Inferior parietal cortex (tissue), 1 donor: ENCODE results near the gene GPAT2.
"Not testable (repeated sequence)": the region's sequence is repeated elsewhere in the genome, so short reads cannot be mapped to it uniquely, and the experiment has no call there.

Source experiments
- DNase-seq: peaks from one replicate; pipeline ENCODE4 v3.0.0-alpha.2; 2016; ENCODE audit errors: extremely low spot score

The GPAT2 gene, protein sequence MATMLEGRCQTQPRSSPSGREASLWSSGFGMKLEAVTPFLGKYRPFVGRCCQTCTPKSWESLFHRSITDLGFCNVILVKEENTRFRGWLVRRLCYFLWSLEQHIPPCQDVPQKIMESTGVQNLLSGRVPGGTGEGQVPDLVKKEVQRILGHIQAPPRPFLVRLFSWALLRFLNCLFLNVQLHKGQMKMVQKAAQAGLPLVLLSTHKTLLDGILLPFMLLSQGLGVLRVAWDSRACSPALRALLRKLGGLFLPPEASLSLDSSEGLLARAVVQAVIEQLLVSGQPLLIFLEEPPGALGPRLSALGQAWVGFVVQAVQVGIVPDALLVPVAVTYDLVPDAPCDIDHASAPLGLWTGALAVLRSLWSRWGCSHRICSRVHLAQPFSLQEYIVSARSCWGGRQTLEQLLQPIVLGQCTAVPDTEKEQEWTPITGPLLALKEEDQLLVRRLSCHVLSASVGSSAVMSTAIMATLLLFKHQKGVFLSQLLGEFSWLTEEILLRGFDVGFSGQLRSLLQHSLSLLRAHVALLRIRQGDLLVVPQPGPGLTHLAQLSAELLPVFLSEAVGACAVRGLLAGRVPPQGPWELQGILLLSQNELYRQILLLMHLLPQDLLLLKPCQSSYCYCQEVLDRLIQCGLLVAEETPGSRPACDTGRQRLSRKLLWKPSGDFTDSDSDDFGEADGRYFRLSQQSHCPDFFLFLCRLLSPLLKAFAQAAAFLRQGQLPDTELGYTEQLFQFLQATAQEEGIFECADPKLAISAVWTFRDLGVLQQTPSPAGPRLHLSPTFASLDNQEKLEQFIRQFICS

DNA sequence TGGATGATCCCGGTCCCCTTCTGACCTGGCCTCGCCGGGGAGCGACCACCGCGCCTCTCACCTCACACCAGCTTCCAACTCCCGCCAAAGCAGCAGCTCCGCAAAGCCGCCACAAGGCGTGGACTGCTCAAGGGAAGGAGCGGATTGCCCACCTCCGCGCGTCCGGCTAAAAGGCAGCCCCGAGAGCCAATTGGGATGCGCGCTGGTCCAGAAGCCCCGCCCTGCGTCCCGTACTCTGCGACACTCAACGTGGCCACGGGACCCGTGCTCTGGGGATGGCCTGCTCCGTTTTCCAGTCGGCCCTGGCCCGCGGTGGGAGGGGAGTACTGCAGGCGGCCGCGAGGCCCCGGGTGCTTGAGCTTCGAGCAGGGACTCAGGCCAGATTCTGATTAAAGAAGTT is at the start of gene GPAT2:
GPAT2 (minus strand) TSS at position 125 of the 400 bp plus-strand sequence. CDS start 2,557 bp downstream, outside the sequence.
- not testable (repeated sequence) for DNase-seq

DNA sequence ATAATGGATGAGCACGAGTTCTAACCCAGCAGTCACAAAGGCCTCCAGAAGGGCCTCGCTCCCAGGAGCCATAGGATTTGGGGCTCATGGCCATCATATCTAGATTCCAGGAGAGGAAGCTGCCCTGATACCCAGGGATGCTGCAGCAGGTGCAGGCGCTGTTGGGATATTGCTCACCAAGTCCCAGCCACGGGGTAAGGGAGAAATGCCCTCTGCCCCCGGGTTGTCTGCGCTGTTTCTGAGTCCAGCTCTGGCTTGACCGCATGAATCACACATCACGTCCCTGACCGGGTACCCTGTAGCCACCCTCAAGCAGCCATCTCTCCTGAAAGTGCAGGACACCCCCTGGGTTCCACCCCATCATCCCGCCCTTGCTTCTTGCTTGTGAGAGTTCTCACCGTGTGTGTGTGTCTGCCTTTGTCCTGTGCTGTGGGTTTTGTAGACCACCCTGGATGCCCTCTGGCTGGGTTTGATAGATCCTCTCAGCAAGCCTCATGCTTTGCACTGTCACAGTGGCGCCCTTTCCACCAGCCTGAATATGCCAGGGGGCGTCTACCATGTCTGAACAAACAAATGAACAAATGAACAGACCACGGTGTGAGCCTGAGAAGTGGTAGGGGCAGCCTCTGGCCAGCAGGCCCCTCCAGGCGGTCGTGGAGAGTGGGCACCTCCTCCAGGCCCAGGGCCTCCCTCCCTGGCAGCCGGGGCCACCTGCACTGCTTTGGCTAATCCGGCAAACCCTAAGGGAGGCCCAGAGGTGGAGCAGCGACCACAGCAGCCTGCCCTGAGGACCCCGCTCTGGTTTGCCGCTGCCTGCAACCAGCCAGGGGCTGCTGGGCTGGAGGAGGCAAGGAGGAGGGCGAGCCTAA is 49.5 kb upstream of the GPAT2 start:
- no peak for DNase-seq

DNA sequence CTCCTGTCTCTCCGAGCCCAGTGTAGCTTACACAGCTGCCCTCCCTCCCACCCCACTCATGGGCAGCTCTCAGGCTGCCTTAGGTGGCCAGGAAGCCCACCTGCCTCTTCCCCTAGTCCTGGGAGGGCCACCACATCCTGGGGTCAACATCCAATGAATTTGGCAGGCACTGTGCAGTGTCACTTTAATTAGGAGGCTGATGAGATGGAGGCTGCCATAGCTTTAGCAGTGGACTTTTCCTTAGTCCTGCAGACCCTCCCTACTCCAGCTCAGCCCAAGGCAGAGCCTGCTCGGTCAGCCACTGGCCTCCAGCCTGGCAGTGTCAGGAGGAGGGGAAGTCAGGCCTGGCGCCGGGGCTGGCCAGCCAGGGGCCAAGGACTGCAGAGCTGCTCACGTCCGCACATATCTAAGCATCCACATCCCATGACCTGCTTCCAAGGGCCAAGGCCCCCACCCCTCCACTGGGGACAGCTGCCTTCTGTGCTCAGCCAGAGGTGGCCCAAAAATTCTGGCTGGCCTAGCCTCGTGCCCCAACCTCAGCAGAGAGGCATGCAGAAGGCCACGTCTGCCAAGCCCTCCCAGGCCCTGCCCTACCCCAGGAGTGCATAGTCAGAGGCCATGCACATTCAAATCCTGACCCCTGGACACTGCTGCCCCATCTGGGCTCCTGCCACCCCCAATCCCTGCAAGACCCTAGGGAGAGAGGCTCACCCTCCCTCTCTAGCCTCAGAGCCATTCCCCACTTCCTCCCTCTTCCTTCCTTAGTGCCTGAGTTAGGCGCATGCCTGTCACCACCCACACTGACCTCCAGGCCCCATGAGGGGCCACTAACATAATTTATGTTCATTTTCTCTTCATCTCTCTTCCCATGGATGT is 48.6 kb upstream of the GPAT2 start:
- DNase-seq: no peak

DNA sequence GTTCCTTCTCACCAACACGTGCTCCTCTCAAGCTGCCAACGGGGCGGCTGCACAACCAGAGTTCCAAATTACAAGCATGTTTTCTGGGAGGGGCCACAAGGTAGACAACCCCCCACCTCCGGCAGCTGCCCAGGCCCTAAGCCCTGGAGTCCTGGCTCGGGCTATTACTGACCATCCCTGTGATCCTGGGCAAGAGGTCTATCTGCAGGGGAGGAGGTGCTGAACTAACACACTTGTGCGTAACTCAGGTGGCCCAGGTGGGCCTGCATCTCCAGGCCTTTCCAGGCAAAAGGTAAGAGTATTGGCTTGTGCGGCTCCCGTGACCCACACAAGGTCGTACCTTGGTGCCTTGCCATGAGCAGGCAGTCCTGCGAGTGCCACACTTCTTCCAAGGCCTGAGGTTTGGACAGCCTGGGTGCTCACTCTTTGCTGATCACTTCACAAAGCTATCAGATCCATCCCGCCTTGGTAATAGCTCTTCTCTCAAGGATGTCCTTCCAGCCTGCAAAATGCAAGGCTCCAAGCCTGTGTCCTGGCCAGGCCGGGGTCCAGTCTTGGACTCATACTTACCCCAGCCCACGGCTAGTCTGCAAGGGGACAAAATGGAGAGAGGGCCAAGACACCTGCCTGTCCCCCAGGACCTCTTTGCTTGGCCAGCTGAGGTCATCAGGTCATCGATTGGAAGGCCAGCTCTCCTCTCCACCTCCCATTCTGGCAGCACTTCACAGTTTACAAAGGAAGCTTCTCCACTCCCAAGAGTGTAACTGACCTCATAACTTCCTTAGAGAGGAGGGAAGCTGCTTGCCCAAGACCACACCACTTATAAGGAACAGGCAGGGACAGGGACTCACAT is 47.7 kb upstream of the GPAT2 start:
- no peak for DNase-seq

DNA sequence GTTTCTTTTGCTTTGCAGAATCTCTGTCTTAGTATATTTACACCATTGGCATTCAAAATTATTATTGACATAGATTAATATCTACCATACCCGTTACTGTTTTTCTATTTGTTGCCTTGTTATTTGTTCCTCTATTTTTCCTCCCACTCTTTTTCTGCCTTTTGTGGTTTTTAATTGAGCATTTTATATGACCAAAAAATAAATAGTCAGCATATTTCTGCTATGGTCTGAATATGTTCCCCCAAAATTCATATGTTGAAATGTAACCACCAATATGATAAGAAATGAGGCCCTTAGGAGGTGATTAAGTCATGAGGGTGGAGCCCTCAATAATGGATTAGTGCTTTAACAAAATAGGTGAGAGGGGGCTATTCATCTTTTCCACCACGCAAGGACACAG is 46.3 kb upstream of the GPAT2 start:
- no peak for DNase-seq

DNA sequence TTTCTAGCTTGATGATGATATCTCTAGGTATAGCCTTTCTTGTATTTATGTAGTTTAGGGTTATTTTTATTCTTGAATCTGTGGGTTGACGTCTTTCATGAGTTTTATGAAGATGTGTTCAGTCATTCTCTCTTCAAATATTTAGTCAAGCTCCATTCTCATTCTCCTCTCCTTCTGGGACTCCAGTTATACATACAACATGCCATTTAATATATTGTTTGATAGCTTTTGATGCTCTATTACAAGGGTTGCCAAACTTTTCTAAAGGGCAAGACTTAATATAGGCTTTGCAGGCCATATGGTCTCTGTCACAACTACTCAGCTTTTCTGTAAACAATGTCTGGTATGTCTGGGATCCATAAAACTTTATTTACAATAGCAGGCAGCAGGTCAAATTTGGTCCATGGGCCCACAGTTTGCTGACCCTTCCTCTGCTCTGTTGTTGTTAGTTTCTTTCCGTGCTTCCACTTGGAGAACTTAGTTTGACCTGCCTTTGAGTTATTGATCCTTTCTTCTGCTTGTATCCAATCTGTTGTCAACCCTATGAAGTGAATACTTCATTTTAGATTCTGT is 40.6 kb upstream of the GPAT2 start:
- DNase-seq: no peak

DNA sequence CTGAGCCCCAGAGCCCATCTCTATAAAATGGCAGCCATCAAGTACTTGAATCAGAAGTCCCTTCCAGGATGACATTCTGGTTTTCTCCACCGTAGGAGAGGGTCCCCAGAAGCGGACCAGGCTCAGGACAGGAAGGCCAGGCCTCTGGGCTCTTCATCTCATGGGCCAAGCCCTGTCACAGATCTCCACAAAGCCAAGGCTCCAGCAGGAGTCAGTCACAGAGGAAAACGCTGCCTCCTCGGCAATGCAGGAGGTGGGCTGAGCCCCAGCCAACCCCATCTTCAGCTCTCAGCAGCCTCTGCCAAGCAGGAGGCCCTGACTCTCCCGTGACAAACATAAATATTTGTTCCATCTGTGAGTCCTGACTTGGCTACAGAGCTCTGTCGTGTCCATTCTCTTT is 39.4 kb upstream of the GPAT2 start:
- DNase-seq: no peak

DNA sequence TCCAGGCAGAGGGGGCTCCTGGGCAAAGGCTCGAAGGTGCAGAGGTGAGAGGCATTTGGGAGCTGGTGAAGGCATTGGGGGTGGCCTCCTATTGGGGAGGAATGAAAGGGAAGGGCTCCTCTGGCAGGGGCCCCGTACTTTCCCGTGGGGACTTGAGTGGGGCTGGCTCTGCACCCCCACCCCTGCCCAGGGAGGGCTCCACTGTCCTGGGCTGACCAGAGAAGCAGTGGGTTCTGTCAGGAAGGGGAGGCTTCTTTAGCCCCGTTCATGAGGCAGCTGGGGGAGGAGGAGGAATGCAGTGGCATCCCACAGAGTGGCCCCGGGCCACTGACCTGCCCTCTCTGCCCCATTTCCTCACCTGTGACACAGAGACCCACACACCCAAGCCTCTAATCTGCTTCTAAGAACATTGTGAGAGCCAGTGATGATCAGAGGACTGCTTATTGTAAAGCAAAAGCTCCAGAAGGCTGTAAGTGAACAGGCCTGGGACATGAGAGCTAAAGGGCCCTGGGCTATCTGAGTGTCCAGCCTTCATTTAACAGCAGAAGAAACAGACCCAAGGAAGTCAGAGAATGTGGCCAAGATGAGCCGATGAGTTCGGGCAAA is 38.6 kb upstream of the GPAT2 start:
- DNase-seq: no peak

DNA sequence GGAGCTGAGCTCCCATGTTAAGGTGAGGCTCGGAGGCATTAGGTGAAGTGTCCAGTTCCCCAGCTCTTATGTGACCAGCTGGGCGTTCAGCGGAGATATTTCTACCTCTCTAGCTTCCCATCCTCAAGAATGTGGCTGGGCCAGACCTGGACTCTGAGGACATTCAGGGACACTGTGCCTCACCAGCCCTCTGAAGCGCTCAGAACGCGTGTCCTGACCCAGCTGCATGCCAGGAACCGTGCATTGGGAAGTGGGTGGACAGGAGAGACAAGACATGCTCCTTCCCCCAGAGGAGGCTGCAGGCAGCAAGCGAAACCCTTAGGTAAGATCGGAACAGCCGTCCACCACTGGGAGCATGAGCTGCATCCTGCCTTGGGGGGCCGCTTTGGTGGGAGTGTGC is 38.0 kb upstream of the GPAT2 start:
- DNase-seq: no peak

DNA sequence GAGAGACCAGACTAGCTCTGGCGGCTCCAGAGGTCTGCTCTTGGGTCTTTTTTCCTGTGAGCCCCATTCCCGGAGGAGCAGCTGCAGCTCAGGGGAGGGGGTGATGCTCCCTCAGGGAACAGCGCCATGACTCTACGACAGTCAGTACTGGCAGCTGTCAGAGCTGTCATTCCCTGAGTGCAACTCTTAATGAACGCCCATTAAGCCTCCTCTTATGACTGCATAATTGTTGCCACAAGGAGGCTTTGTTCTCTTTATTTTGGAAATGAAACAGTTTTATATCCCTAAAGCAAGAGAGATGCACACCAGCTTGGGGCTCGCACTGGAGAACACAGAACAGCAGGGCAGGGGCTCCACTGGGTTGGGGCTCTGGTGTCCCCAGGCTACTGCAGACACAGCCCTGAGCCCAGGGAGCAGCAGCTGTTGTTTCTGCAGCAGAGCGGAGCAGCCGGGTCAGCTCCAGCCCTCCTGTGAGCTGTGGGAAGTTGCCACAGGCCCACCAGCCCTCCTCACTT is 37.3 kb upstream of the GPAT2 start:
- peak; percentile 34 for DNase-seq

DNA sequence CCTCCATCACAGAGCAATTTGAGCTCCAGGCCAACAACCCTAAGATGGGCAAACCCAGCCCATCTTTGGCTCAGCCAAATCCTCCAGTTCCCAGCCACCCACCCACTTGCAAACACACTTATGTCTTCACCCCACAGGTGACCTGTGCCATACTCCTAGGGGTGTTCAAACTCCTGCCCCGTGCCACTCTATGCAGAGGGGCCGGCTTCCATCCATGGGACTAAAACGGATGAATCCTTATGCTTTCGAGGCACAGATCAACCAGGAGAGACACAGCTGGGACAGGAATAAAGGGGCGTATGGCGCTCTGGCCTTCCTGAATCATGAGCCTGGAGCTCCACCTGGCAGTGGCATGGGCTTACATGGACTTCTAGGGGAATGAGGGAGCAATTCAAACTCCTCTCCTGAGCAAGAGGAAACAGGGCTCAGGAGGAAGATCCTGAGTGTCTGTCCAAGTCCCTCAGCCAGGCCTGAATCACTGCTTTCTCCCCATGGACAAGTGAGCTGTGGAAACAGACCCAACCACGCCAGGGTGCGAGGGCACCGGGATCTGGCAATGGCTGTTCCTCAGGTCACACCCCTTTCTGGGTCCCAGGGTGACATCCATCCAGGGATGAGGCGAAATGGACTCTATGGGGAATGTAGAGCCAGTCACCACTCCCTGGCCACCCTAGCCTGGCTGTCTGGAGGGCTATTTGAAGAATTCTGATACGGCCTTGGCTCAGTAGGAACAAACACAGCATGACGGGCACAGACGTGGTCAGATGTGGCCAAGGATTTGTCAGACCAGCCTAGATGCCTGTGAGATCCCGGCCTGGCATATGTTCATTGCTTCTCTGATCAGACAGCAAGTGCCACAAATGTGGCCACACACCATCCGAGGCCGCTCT is 36.6 kb upstream of the GPAT2 start:
- not testable (repeated sequence) for DNase-seq

DNA sequence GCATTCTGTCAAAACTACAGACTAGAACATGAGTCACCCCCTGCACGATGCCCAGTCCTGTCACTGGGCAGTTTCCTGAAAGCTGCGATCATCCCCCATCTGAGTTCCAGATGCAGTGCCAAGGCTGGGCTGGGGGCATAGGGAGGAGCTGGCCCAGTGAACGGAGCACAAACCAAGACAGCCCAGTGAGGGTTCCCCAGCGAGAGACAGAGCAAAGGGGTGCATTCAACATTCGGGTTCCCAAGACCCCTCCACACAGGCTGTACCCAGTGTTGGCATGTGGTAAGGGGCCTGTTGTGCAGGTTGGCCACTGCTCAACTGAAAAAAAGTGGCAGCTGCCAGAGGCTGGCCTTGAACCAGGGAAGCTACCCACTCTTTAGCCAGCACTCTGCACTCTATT is 35.6 kb upstream of the GPAT2 start:
- not testable (repeated sequence) for DNase-seq

DNA sequence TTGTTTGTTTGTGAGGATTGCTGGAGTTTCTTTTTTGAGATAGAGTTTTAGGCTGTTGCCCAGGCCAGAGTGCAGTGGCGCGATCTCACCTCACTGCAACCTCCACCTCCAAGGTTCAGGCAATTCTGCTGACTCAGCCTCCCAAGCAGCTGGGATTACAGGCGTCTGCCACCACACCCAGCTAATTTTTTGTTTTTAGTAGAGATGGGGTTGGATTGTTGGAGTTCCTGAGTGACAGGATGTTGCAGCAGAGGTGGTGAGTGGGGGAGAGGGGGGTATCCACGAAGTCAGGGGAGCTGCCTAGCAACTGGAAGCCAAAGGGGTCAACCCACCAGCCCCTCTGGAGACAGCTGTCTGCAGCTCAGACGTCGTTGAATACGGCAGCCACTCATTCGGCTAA is 35.2 kb upstream of the GPAT2 start:
- DNase-seq: not testable (repeated sequence)

DNA sequence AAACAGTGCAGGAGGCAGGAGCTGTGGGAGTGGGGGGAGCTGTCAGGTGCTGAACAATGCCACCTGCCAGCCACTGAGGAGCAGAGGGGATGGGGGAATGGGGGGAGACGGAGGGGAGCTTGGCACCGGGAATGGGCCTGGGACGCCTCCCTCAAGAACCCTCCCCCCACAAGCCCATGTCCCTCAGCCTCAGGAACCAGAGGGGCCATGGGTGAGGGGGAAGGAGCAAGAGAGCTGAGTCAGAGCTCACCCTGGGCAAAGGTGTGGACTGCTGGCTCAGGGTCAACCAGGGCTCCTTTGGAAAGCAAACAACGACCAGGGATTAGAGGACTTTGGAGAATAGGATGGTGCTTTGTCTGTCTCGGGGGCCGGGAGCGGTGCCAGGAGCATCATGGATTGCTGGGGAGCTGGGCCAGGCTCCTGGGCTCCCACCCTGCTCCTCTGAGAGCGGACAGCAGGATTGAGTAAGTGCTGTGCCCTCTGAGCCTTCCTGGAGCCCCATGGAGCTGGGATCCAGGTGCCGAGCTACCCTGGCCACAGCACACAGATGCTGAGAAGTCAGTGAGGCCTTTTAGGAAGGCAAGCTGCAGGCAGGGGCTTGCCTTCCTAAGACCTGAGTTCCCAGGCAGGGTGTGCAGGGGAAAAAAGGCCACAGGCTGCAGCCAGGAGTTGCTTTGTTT is 33.3 kb upstream of the GPAT2 start:
- not testable (repeated sequence) for DNase-seq

DNA sequence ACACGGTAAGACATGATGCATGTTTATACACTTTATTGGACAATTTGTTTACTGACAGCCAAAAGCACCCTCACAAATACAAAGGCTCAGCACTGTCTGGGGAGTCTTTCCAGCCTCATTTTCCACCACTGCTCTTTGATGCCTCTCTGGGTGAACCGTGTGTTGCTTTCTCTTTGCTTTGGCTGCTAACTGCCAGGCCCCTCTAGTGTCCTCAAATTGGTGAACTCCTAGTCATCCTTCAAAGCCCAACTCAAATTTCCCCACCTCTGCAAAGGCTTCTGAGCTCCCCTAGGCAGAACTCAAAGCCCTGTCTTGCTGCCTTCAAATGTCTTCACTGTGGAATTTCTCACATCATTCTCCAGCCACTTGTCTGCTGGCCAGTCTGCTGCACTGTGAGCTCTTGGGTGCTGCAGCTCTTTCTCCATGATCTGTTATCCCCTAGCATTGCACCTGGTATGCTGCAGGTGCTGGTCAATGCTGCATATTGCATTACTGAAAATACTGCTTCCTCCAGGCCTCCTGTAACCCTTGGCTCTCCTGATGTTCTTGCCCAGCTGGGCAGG is 32.5 kb upstream of the GPAT2 start:
- not testable (repeated sequence) for DNase-seq

DNA sequence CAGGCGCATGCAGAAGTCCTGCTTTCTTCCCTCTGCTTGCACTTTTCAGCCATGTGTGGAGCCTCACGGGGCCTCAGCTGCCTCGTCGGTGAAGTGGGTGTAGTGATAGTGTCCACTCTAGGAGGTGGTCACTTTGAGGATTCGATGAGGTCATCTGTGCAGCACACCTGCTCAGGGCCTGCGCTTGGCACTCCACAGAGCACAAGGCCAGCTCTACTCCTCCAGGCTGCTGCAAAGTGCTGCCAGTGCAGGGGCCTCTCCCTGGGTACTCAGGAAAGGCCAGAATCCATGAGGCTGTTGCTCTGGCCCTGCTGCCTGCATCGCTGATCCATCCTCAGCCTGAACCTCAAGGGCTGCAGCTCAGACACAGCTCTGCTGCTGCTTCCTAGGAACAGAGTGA is 31.8 kb upstream of the GPAT2 start:
- DNase-seq: not testable (repeated sequence)

DNA sequence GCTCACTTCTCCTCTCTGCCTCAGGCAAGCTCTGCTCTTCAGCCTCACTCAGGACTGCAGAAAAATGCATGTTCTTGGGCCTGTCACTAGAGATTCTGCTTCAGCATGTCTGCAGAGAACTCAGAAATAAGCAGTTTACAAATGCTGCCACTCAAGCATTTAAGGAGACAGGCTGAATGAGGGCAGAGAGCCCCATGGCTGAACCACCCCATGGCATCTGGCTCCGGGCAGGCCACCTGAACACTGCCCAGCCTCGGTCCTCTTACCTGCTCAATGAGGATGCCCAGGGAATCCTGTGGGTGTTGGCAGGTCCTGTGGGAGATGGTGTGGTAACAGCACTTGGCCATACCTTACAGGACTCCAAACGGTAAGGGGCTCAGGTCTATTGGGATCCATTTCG is 31.2 kb upstream of the GPAT2 start:
- not testable (repeated sequence) for DNase-seq
